Lung (tissue), 12 donors: ENCODE data around the gene LBHD2. TPM values are rescaled to one million over a fixed set of nuclear protein-coding genes. Genes with fewer than 3 reads are reported as not detected.

ENCODE experiments used
- ATAC-seq: fragments of 200-7000 bp; cut with Tn5 transposase; one replicate; pipeline ENCODE4 v1.9.1; 2020; ENCODE audit warnings: moderate number of reproducible peaks; ENCODE audit not compliant: insufficient read depth, low FRiP score
- DNase-seq, 3 donors: peaks; one replicate each; pipeline ENCODE4 v3.0.0-alpha.2; 2013 to 2017
- H3K27ac ChIP-seq, 2 donors: one replicate each; pipeline ENCODE4 v1.5.1; 2013; ENCODE audit warnings: mild to moderate bottlenecking in 2 of 2, moderate library complexity in 2 of 2, control low read depth in 1 of 2, inconsistent platforms in 1 of 2, low read depth in 1 of 2, low read length in 1 of 2
- H3K27me3 ChIP-seq, 3 donors: one replicate each; pipeline ENCODE4 v1.5.1; 2013; ENCODE audit warnings: low read length in 2 of 3; ENCODE audit not compliant: control insufficient read depth in 3 of 3, insufficient read depth in 3 of 3
- H3K36me3 ChIP-seq, 4 donors: one replicate each; pipeline ENCODE4 v1.5.1; 2013; ENCODE audit warnings: low read length in 4 of 4, mild to moderate bottlenecking in 1 of 4, moderate library complexity in 1 of 4; ENCODE audit not compliant: control insufficient read depth in 4 of 4, insufficient read depth in 4 of 4
- H3K4me1 ChIP-seq, 5 donors: one replicate each; pipeline ENCODE4 v1.5.1; 2013; ENCODE audit warnings: low read length in 5 of 5, mild to moderate bottlenecking in 2 of 5, moderate library complexity in 1 of 5; ENCODE audit not compliant: control insufficient read depth in 5 of 5, insufficient read depth in 5 of 5
- H3K4me3 ChIP-seq: one replicate; pipeline ENCODE4 v1.5.1; 2013; ENCODE audit warnings: mild to moderate bottlenecking, control low read depth, moderate library complexity
- H3K9ac ChIP-seq, 2 donors: one replicate each; pipeline ENCODE4 v1.5.1; 2013; ENCODE audit warnings: low read length in 2 of 2, control low read depth in 1 of 2; ENCODE audit not compliant: insufficient read depth in 1 of 2
- H3K9me3 ChIP-seq, 4 donors: one replicate each; pipeline ENCODE4 v1.5.1; 2013; ENCODE audit warnings: low read length in 3 of 4, mild to moderate bottlenecking in 1 of 4, moderate library complexity in 1 of 4; ENCODE audit not compliant: control insufficient read depth in 4 of 4, insufficient read depth in 3 of 4
- CTCF ChIP-seq: IDR thresholded peaks from 2 replicates; pipeline ENCODE4 v1.5.1; 2012; ENCODE audit warnings: mild to moderate bottlenecking; ENCODE audit errors: control extremely low read depth, extremely low read depth
- WGBS, 2 donors: extraction: QIAGEN DNeasy Blood & Tissue Kit; methylation state at CpG; one replicate each; pipeline ENCODE4 v1.1.7; 2013; 5-methylcytosine and 5-hydroxymethylcytosine counted together
- polyA plus RNA-seq, 2 donors: library from polyadenylated mRNA; stranded (reverse); fragments of 200-250 nt; gene quantifications; one replicate each; pipeline ENCODE4 v1.2.1, GENCODE V29; 2013
- total RNA-seq, 2 donors: library from RNA; depleted of rRNA in 1 of 2; stranded (reverse); fragments of >200 nt in 1 of 2; gene quantifications; one replicate each; pipeline ENCODE4 v1.2.1, GENCODE V29; 2014 to 2021
- donor health status: control.
- donor health status: control.
- donor health status: Bipolar disorder and iron deficiency.
- donor health status: healthy.
- donor health status: DM: yes; HTN: yes; CAD: no.

Gene LBHD2
- total and polyA plus RNA-seq, 4 donors, result 0.08 TPM; not detected in 3

GRCh38 chr14:103101257-103101962 lies 17.4 kb downstream of the LBHD2 start:
- DNase-seq, result no peak
- peaks cover 0 to 4% (median 0%) of the 10 kb centered on the region in 4 donors for H3K9me3 ChIP-seq
- WGBS, 2 donors, result 86 to 93% methylated on average over 11 of the region's 11 CpGs
- no peak overlapping the region for H3K9ac ChIP-seq
- TF ChIP-seq CTCF, result no peak
- ATAC-seq, result no peak
- H3K27ac ChIP-seq, result no peak overlapping the region
- H3K27me3 ChIP-seq, result peaks cover 0 to 29% (median 13%) of the 10 kb centered on the region in 3 donors
- no peak overlapping the region for H3K4me3 ChIP-seq
- H3K4me1 ChIP-seq, result peaks cover 0 to 25% (median 22%) of the 10 kb centered on the region in 5 donors
- no peaks in the 10 kb centered on the region for H3K36me3 ChIP-seq

GRCh38 chr14:103101963-103102688 lies 18.1 kb downstream of the LBHD2 start:
- H3K9ac ChIP-seq, result no peak overlapping the region
- no peak overlapping the region for H3K27ac ChIP-seq
- no peak for TF ChIP-seq CTCF
- DNase-seq (peak in 2 of 3 donors; percentile 59 to 67), ATAC-seq (no peak)
- peaks cover 0 to 29% (median 13%) of the 10 kb centered on the region in 3 donors for H3K27me3 ChIP-seq
- peaks cover 0 to 25% (median 22%) of the 10 kb centered on the region in 5 donors for H3K4me1 ChIP-seq
- H3K9me3 ChIP-seq, result peaks cover 0 to 4% (median 0%) of the 10 kb centered on the region in 4 donors
- H3K36me3 ChIP-seq, result no peaks in the 10 kb centered on the region
- no peak overlapping the region for H3K4me3 ChIP-seq
- 31 to 35% methylated on average over 58 to 85 of the region's 85 CpGs for WGBS, 2 donors

GRCh38 chr14:103102689-103103260 lies 18.8 kb downstream of the LBHD2 start:
- H3K36me3 ChIP-seq, result no peaks in the 10 kb centered on the region
- peaks cover 0 to 25% (median 22%) of the 10 kb centered on the region in 5 donors for H3K4me1 ChIP-seq
- no peak for DNase-seq
- no peak for TF ChIP-seq CTCF
- H3K9me3 ChIP-seq, result peaks cover 0 to 4% (median 0%) of the 10 kb centered on the region in 4 donors
- peaks cover 0 to 29% (median 13%) of the 10 kb centered on the region in 3 donors for H3K27me3 ChIP-seq
- no peak overlapping the region for H3K27ac ChIP-seq
- no peak overlapping the region for H3K9ac ChIP-seq
- H3K4me3 ChIP-seq, result no peak overlapping the region
- ATAC-seq, result no peak
- 36 to 39% methylated on average over 39 of the region's 39 CpGs for WGBS, 2 donors
